Motor neuron (in vitro differentiated cells): ENCODE data around the gene MRPS34. TPM values are rescaled to one million over a fixed set of nuclear protein-coding genes. Genes with fewer than 3 reads are reported as not detected.

Experiments
- ATAC-seq, 8 experiments: fragments of 200-7000 bp; cut with Tn5 transposase; replicated peaks in 6 of 8; 2 replicates each; pipeline ENCODE4 v1.8.0; 2021; ENCODE audit warnings: mild to moderate bottlenecking in 8 of 8, moderate library complexity in 8 of 8
- H3K27ac ChIP-seq, 2 donors: fragments of 250-450 bp; sonication (Bioruptor Pico); 2 replicates each; pipeline ENCODE4 v1.9.0; 2021; ENCODE audit warnings: antibody characterized with exemption in 2 of 2, mild to moderate bottlenecking in 2 of 2, moderate library complexity in 1 of 2
- H3K4me1 ChIP-seq, 2 donors: fragments of 250-450 bp; sonication (Bioruptor Pico); replicated peaks in 1 of 2; 2 replicates each; pipeline ENCODE4 v1.6.1; 2021; ENCODE audit warnings: antibody characterized with exemption in 2 of 2, mild to moderate bottlenecking in 2 of 2, moderate library complexity in 1 of 2
- H3K4me3 ChIP-seq, 5 donors: fragments of 250-450 bp; sonication (Bioruptor Pico); 2 replicates each; pipeline ENCODE4 v1.9.0; 2021; ENCODE audit warnings: antibody characterized with exemption in 5 of 5, mild to moderate bottlenecking in 5 of 5, moderate library complexity in 4 of 5
- WGBS, 10 experiments: fragments of 450-650 bp; shearing (Covaris generic); methylation state at CpG; one replicate each; pipeline ENCODE4 v1.0.0; 2022; 5-methylcytosine and 5-hydroxymethylcytosine counted together
- in situ Hi-C, 9 experiments: fragments of 400-800 bp; cut with MboI; loops; one replicate each; pipeline ENCODE4 v1.15.0; 2021; ENCODE audit warnings: low sequenced_read_pairs in 9 of 9, low pct_unique_long_range_greater_than_20kb in 2 of 9; ENCODE audit not compliant: unreplicated experiment in 9 of 9
- total RNA-seq, 8 experiments: library from RNA; unstranded; fragments of 300-600 nt; gene quantifications; 2 replicates each; pipeline versions ENCODE4 v1.2.3 to v1.2.4, GENCODE V29; 2022

The MRPS34 gene
- total RNA-seq, 8 experiments from 2014 or later = 68.4 to 150 (median 87.1) TPM

GRCh38 chr16:1784977-1785845 lies 12.3 kb upstream of the MRPS34 start:
- H3K4me3 ChIP-seq = no peak overlapping the region
- in situ Hi-C loops = no loop called here
- no peak for ATAC-seq
- H3K4me1 ChIP-seq = peaks cover 15% of the 10 kb centered on the region in 2 donors
- 50 to 97% (median 81%) methylated on average over 2 to 16 of the region's 26 CpGs; no CpG with 5 or more reads in 3 of the 10 experiments for WGBS, 10 experiments
- H3K27ac ChIP-seq = no peak overlapping the region

DNA sequence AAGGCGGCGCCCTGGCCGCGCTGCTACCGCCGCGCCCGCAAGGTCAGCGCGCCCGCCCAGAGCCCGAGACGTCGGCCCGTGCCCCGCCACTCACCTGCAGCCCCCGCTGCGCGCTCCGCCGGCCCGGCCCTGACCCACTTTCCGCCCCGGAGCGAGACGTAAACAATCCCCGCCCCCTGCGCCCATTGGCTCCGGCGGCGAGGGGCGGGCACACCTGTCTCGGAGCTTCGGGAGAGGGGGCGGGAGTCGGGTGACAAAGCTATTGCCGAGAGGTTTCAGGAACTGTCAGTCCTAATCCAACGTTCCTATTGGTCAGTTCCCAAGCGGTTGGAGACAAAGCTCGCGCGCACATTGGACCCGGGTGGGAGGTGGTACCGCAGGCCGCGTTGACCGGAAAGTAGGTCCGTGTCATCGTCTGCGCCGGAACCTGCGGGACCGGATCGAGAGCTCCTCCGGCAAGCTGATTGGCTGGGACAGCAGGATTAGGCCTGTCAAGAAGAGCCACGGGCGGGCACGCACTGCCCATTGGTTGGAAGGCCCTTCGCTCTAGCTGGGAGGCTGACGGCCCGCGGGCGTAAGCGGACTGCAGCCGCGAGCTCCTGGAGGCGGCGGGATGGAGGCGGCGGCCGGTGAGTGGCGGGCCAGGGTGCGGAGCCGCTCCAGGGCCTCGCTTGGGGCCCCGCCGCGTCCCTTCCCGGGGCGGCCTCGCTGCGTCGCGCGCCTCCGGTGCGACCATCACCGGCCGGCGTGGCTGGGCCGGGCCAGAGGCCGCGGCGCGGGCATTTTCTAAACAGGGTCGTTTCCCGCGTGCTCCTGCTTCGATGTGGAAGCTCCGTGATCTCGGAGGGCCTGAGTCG lies 9.7 kb upstream of the MRPS34 start, which contains the start of the genes NUBP2 and SPSB3:
Gene NUBP2 (plus strand): TSS at position 553 of the 857 bp plus-strand sequence. CDS start 61 bp downstream, at position 614.
Gene SPSB3 (minus strand): TSS at position 164 of the 857 bp plus-strand sequence. CDS start 1,088 bp downstream, outside the sequence.
- Histone ChIP-seq H3K27ac (peak within 1 kb of the TSS; percentile 90 to 97), H3K4me1 (peaks cover 15% of the 10 kb centered on the region in 2 donors), H3K4me3 (peak within 1 kb of the TSS; percentile 85 to 98 (median 91))
- in situ Hi-C loops = no loop called here
- WGBS, 10 experiments = 0% methylated on average over 4 to 10 of the region's 102 CpGs; no CpG with 5 or more reads in 5 of the 10 experiments
- ATAC-seq = peak; percentile 75 to 92 (median 90)

DNA sequence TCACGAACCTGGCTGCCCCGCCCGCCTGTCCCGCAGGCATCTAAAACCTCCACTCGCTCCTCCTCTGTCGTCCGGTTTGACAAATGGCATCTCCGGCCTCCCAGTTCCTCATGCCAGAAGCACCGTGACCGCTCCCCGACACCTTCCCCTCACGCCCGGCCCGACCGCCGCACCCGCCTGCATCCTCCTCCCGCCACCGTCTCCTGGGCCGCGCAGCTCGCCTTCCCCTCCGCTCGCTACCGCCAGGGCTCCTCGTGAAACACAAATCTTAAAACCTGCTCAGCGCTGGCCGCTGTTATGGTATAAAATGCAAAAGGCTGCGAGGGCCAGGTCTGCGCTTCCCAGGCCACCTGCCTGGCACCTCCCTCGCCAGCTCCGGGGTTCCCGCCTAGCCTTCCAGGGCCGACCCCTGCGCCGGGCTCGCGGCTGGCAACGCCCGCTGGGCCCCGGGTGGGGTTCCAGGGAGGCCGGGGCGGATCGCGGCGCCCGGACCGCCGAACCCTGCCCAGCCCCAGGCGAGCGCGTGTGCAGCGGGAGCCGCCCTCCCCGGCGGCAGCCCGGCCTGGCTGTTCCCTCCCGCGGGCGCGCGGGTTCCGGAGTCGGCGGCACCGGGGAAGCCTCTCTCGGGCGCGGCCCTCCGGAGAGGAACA lies 8.9 kb upstream of the MRPS34 start:
- in situ Hi-C loops = no loop called here
- H3K27ac ChIP-seq = peak overlapping the region; percentile 86 to 92
- 0 to 8% (median 2%) methylated on average over 2 to 5 of the region's 70 CpGs; no CpG with 5 or more reads in 6 of the 10 experiments for WGBS, 10 experiments
- peak overlapping the region; percentile 77 to 98 (median 85) for H3K4me3 ChIP-seq
- peaks cover 15% of the 10 kb centered on the region in 2 donors for H3K4me1 ChIP-seq
- ATAC-seq = peak in 3 of 8 experiments; percentile 20 to 36 (median 34)

- WGBS, 10 experiments = 24 to 76% (median 65%) methylated on average over 2 to 9 of the region's 20 CpGs; no CpG with 5 or more reads in 4 of the 10 experiments
- H3K4me1 ChIP-seq = peaks cover 15% of the 10 kb centered on the region in 2 donors
- ATAC-seq = no peak
- in situ Hi-C loops = no loop called here
- peak overlapping the region in 1 of 2 donors; percentile 92 for H3K27ac ChIP-seq
- H3K4me3 ChIP-seq = peak overlapping the region; percentile 77 to 98 (median 85)
These were observed 8.3 kb upstream of the MRPS34 start for GRCh38 chr16:1781254-1781653.

DNA sequence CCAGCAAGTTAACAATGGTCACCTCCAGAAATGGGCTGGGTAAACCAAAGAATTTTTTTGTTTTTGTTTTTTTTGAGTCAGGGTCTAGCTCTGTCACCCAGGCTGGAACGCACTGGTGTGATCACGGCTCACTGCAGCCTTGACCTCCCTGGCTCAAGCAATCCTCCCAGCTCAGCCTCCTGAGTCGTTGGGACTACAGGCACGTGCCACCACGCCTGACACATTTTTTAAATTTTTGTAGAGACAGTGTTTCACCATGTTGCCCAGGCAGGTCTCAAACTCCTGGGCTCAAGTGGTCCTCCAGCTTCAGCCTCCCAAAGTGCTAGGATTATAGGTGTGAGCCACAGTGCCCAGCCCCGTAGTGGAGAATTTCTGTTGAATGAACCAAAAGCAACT lies 7.7 kb upstream of the MRPS34 start:
- peak overlapping the region in 2 of 5 donors; percentile 85 to 98 for H3K4me3 ChIP-seq
- no peak for ATAC-seq
- H3K27ac ChIP-seq = no peak overlapping the region
- WGBS, 10 experiments = 57 to 100% (median 94%) methylated on average over 1 to 6 of the region's 6 CpGs; no CpG with 5 or more reads in 2 of the 10 experiments
- peaks cover 15% of the 10 kb centered on the region in 2 donors for H3K4me1 ChIP-seq
- in situ Hi-C loops = no loop called here

- ATAC-seq = no peak
- Histone ChIP-seq H3K4me1 (peaks cover 15% of the 10 kb centered on the region in 2 donors), H3K4me3 (no peak overlapping the region), H3K27ac (no peak overlapping the region)
- in situ Hi-C loops = no loop called here
- 40 to 100% (median 85%) methylated on average over 1 to 3 of the region's 27 CpGs; no CpG with 5 or more reads in 2 of the 10 experiments for WGBS, 10 experiments
These were observed 7.1 kb upstream of the MRPS34 start for GRCh38 chr16:1779741-1780676.

- Histone ChIP-seq H3K4me1 (peaks cover 20 to 21% of the 10 kb centered on the region in 2 donors), H3K27ac (no peak overlapping the region), H3K4me3 (no peak overlapping the region)
- ATAC-seq = no peak
- in situ Hi-C loops = no loop called here
- 40 to 87% (median 50%) methylated on average over 1 to 4 of the region's 8 CpGs; no CpG with 5 or more reads in 6 of the 10 experiments for WGBS, 10 experiments
These were observed 6.3 kb upstream of the MRPS34 start for GRCh38 chr16:1779234-1779701.

DNA sequence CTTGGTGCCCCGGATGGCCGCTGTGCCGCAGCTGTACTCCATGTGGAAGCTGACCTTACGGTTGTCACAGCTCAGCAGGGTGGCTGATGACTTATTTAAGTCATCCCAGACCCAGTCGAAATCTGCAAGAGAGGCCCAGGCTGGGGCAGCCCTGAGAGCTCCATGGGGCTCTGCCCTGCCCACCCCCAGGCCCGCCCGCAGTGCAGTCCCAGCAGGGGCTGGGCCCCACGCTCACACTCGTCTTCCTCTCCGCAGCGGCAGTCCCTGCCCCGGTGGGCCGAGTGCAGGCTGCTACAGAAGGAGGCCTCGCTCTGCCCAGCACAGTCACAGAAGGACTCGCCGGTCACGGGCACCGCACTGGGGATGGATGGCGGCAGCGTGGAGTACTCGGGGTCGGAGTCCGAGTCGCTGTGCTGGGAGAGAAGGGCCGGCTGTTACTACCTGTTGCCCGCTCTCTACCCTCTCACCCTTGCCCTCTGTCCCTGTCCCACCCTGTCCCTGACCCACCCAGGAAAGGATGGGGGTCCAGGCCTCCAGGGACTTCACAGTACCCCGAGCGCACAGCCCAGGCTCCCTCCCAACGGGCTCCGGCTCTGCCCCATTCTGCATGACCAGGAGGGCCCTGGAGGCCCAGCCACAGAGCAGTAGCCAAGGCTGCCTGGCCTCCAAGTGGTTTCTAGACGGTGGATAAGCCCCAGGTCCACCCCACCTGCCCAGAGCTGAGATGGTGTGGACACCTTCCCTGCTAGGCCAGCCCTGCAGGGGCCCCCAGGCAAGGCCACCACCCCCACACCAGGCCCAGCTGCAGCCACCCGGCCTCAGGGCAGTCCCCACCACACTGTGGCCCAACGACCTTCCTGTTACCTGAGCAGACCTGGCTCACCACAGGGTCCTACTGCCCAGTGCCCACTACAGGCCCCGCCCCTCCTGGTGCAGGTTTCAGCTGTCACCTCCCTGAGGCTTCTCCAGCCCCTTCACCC lies 5.6 kb upstream of the MRPS34 start:
- in situ Hi-C loops = no loop called here
- no peak overlapping the region for H3K4me3 ChIP-seq
- ATAC-seq = no peak
- WGBS, 10 experiments = 0 to 100% (median 76%) methylated on average over 1 to 12 of the region's 34 CpGs; no CpG with 5 or more reads in 4 of the 10 experiments
- no peak overlapping the region for H3K27ac ChIP-seq
- peaks cover 18% of the 10 kb centered on the region in 2 donors for H3K4me1 ChIP-seq

DNA sequence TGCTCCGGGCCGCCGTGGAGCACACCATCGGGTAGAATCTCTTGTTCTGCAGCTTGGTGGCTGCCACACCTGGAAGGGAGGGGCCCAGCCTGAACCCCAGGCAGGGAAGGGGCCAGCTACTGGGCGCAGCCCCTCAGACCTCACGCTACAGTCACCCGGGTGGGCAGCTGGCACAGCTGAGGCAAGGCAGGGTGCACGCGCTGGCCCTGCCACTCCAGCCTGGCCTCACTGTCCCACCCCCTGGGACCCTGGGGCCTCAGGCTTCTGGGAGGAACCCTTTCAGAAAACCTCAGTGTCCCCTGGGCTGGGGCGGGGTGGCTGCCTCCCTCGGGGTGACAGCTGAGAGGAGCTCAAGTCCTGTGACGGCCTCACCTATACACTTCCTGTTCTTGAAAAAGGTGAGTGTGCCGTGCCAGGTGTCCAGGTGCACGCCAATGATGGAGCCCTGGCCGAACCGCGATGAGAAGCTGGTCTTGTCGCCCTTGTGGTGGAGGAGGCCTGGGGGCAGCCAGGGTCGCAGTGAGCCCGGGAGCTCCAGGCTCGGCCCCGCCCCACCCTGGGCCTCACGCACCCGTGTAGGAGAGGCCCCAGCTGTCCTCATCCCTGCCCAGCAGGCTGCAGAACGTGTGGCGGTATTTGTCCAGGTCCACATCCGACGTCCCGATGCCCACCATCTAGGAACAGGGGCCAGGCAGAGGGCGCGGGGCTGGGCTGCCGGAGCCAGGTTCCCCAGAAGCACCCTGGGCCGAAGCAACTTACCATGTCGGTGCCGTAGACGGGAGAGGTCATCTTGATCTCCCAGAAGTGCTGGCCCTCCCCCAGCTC lies 4.7 kb upstream of the MRPS34 start:
- Histone ChIP-seq H3K4me1 (peaks cover 18% of the 10 kb centered on the region in 2 donors), H3K27ac (no peak overlapping the region), H3K4me3 (no peak overlapping the region)
- WGBS, 10 experiments = 60 to 100% (median 82%) methylated on average over 1 to 8 of the region's 36 CpGs; no CpG with 5 or more reads in 5 of the 10 experiments
- in situ Hi-C loops = no loop called here
- ATAC-seq = no peak

DNA sequence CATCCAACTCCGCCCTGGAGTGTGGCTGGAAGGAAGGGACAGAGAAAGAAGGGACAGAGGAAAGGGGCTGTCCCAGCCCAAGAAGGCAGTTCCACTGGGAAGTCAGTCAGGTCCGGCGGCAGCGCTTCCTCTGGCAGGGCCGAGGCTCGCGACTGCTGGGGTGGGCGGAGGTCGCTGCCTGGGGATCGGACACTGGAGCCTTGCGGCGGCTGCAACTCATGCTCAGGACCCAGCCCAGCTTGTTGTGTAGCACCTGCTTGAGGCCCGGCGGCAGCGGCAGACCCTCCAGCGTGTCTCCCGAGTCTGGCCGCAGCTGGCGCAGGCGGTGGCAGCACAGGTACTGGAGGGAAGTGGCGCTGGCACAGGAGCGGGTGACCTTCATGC lies 4.0 kb upstream of the MRPS34 start:
- WGBS, 10 experiments = 90 to 100% (median 94%) methylated on average over 1 to 9 of the region's 22 CpGs; no CpG with 5 or more reads in 7 of the 10 experiments
- Histone ChIP-seq H3K4me1 (peaks cover 18% of the 10 kb centered on the region in 2 donors), H3K27ac (no peak overlapping the region), H3K4me3 (no peak overlapping the region)
- ATAC-seq = no peak
- in situ Hi-C loops = no loop called here
